KOPT-K1 (cell line): ENCODE measurements around the gene MTIF2.
"Not testable (repeated sequence)": the region's sequence is repeated elsewhere in the genome, so short reads cannot be mapped to it uniquely, and the experiment has no call there.

Source experiments
- H3K27ac ChIP-seq: fragments of 200-600 bp; sonication (generic); 2 replicates; pipeline ENCODE4 v1.5.1; 2016; ENCODE audit warnings: antibody characterized with exemption, mild to moderate bottlenecking, low read depth, low read length; ENCODE audit not compliant: poor library complexity, severe bottlenecking
- H3K36me3 ChIP-seq: fragments of 200-600 bp; sonication (generic); 2 replicates; pipeline ENCODE4 v1.5.1; 2017; ENCODE audit warnings: antibody characterized with exemption, mild to moderate bottlenecking, low read length, moderate library complexity; ENCODE audit not compliant: insufficient read depth
- H3K9me3 ChIP-seq: fragments of 200-600 bp; sonication (generic); 2 replicates; pipeline ENCODE4 v1.5.1; 2017; ENCODE audit warnings: antibody characterized with exemption, low read length, mild to moderate bottlenecking; ENCODE audit not compliant: insufficient read depth, poor library complexity, severe bottlenecking

The MTIF2 gene

GRCh38 chr2:55274346-55274745 is 5.3 kb upstream of the MTIF2 start:
- not testable (repeated sequence) for H3K27ac ChIP-seq

GRCh38 chr2:55269645-55269990 is 587 bp upstream of the MTIF2 start:
- Histone ChIP-seq H3K27ac (peak overlapping the region; percentile 63), H3K9me3 (no peaks in the 10 kb centered on the region), H3K36me3 (peaks cover 7% of the 10 kb centered on the region; the same call in 1 of the 2 replicates)

More at GRCh38 chr2:55274346-55274745, 5.3 kb upstream of the MTIF2 start:
- H3K36me3 ChIP-seq, H3K9me3 ChIP-seq: not testable (repeated sequence)

- H3K36me3 ChIP-seq: peaks cover 17% of the 10 kb centered on the region
- H3K27ac ChIP-seq: peak overlapping the region; percentile 63
- H3K9me3 ChIP-seq: no peaks in the 10 kb centered on the region
Observed at GRCh38 chr2:55268288-55268906, 634 bp downstream of the MTIF2 start.

GRCh38 chr2:55259586-55259985 is 9.4 kb downstream of the MTIF2 start:
- H3K36me3 ChIP-seq: peaks cover 51% of the 10 kb centered on the region
- not testable (repeated sequence) for H3K27ac ChIP-seq, H3K9me3 ChIP-seq

- Histone ChIP-seq H3K27ac (no peak overlapping the region), H3K9me3 (no peaks in the 10 kb centered on the region), H3K36me3 (peaks cover 44% of the 10 kb centered on the region)
Observed at GRCh38 chr2:55252832-55253231, 16.2 kb downstream of the MTIF2 start.

- Histone ChIP-seq H3K27ac (no peak overlapping the region), H3K9me3 (no peaks in the 10 kb centered on the region), H3K36me3 (peaks cover 35% of the 10 kb centered on the region)
Observed at GRCh38 chr2:55247025-55247424, 22.0 kb downstream of the MTIF2 start.

GRCh38 chr2:55245411-55245810 is 23.6 kb downstream of the MTIF2 start:
- peaks cover 33% of the 10 kb centered on the region for H3K36me3 ChIP-seq
- H3K9me3 ChIP-seq: no peaks in the 10 kb centered on the region
- H3K27ac ChIP-seq: no peak overlapping the region

- Histone ChIP-seq H3K9me3 (no peaks in the 10 kb centered on the region), H3K27ac (no peak overlapping the region), H3K36me3 (peaks cover 44% of the 10 kb centered on the region)
Observed at GRCh38 chr2:55242617-55243016, 26.4 kb downstream of the MTIF2 start.

- H3K9me3 ChIP-seq, H3K27ac ChIP-seq: not testable (repeated sequence)
- H3K36me3 ChIP-seq: peaks cover 53% of the 10 kb centered on the region
Observed at GRCh38 chr2:55241582-55241981, 27.4 kb downstream of the MTIF2 start.

- Histone ChIP-seq H3K36me3 (peaks cover 71% of the 10 kb centered on the region), H3K27ac (no peak overlapping the region)
Observed at GRCh38 chr2:55239656-55240222, 29.3 kb downstream of the MTIF2 start.

GRCh38 chr2:55236992-55237543 is 32.0 kb downstream of the MTIF2 start:
- Histone ChIP-seq H3K36me3 (peaks cover 75% of the 10 kb centered on the region), H3K9me3 (no peaks in the 10 kb centered on the region)

More at GRCh38 chr2:55239656-55240222, 29.3 kb downstream of the MTIF2 start:
- H3K9me3 ChIP-seq: no peaks in the 10 kb centered on the region

GRCh38 chr2:55235724-55236538 is 33.1 kb downstream of the MTIF2 start:
- Histone ChIP-seq H3K27ac (no peak overlapping the region), H3K36me3 (peaks cover 66% of the 10 kb centered on the region), H3K9me3 (no peaks in the 10 kb centered on the region)

More at GRCh38 chr2:55236992-55237543, 32.0 kb downstream of the MTIF2 start:
- H3K27ac ChIP-seq: no peak overlapping the region

- peak overlapping the region; percentile 95 for H3K27ac ChIP-seq
- H3K9me3 ChIP-seq: no peaks in the 10 kb centered on the region
- H3K36me3 ChIP-seq: peaks cover 55% of the 10 kb centered on the region
Observed at GRCh38 chr2:55233658-55233940, 35.4 kb downstream of the MTIF2 start.

- H3K27ac ChIP-seq: peak overlapping the region; percentile 95
- H3K36me3 ChIP-seq: peaks cover 50% of the 10 kb centered on the region
- H3K9me3 ChIP-seq: no peaks in the 10 kb centered on the region
Observed at GRCh38 chr2:55232863-55233657, 36.0 kb downstream of the MTIF2 start.
